Endothelial cell of umbilical vein (primary cell): ENCODE results near the gene MGAT4A. TPM values are rescaled to one million over a fixed set of nuclear protein-coding genes. Genes with fewer than 3 reads are reported as not detected.

ENCODE experiments used
- BruUV-seq: library from RNA; stranded (reverse); fragments of 400-500 nt; replicated peaks from 2 replicates; lab custom pipeline; 2021; lab: Mats Ljungman, UMichigan
- CTCF ChIA-PET: fragments of 300-600, 350-600 bp; sonication (Branson Sonifier 250); formaldehyde crosslinking; loops from one replicate; lab custom pipeline; 2021; ENCODE audit warnings: antibody characterized with exemption, inconsistent platforms; lab: Charles Lee
- POLR2A ChIA-PET: fragments of 300-600, 350-600 bp; sonication (Branson Sonifier 250); formaldehyde crosslinking; loops from one replicate; lab custom pipeline; 2021; ENCODE audit warnings: antibody characterized with exemption, inconsistent platforms; lab: Charles Lee
- DNase-seq: peaks from one replicate; pipeline ENCODE4 v3.0.0-alpha.2; 2011; ENCODE audit warnings: low read depth, low spot score
- FAIRE-seq: peaks from 2 replicates; lab custom pipeline; 2011; peaks lifted over from hg19 to GRCh38; lab: Jason Lieb, UNC
- H2AFZ ChIP-seq: 2 replicates; pipeline ENCODE4 v1.6.0; 2012; ENCODE audit warnings: low read depth, low read length, control low read depth, inconsistent platforms
- H3K27ac ChIP-seq: 2 replicates; pipeline ENCODE4 v1.5.1; 2011; ENCODE audit warnings: low read depth, mild to moderate bottlenecking, control low read depth, low read length, moderate library complexity; ENCODE audit not compliant: insufficient read depth
- H3K27me3 ChIP-seq, 2 experiments: 2 replicates each; pipeline versions ENCODE4 v1.6.0 to v1.6.1; 2011; ENCODE audit warnings: low read length in 2 of 2, mixed read lengths in 1 of 2; ENCODE audit not compliant: control insufficient read depth in 2 of 2, insufficient read depth in 2 of 2
- H3K36me3 ChIP-seq, 2 experiments: 2 replicates in 1 of 2; 3 replicates in 1 of 2; pipeline ENCODE4 v1.5.1; 2011; ENCODE audit warnings: low read length in 2 of 2, mild to moderate bottlenecking in 1 of 2, moderate library complexity in 1 of 2; ENCODE audit not compliant: control insufficient read depth in 2 of 2, insufficient read depth in 2 of 2; ENCODE audit errors: extremely low read depth in 1 of 2
- H3K4me1 ChIP-seq: 3 replicates; pipeline ENCODE4 v1.5.1; 2011; ENCODE audit warnings: mild to moderate bottlenecking, low read length; ENCODE audit not compliant: control insufficient read depth, insufficient read depth; ENCODE audit errors: extremely low read depth
- H3K4me2 ChIP-seq: 2 replicates; pipeline ENCODE4 v1.6.1; 2011; ENCODE audit warnings: low read length, control low read depth, mixed read lengths; ENCODE audit not compliant: insufficient read depth
- H3K4me3 ChIP-seq, 3 experiments: fragments of 200-600 bp in 1 of 3; sonication (generic), shearing (Covaris generic) in 1 of 3; replicated peaks in 1 of 3; 2 replicates each; pipeline ENCODE4 v1.5.1; 2011 to 2016; ENCODE audit warnings: control low read depth in 3 of 3, low read length in 3 of 3, mild to moderate bottlenecking in 2 of 3, inconsistent platforms in 1 of 3, low read depth in 1 of 3, moderate library complexity in 1 of 3; ENCODE audit not compliant: insufficient read depth in 1 of 3
- H3K79me2 ChIP-seq: 2 replicates; pipeline ENCODE4 v1.6.0; 2012; ENCODE audit warnings: low read length, inconsistent platforms; ENCODE audit not compliant: control insufficient read depth, insufficient read depth
- H3K9ac ChIP-seq: replicated peaks from 2 replicates; pipeline ENCODE3; 2011; ENCODE audit warnings: low read length, control low read depth; ENCODE audit not compliant: insufficient read depth; ENCODE audit errors: extremely low read depth
- H3K9me1 ChIP-seq: replicated peaks from 3 replicates; pipeline ENCODE4 v1.6.0; 2011; ENCODE audit warnings: mild to moderate bottlenecking, low read length; ENCODE audit not compliant: control insufficient read depth, insufficient read depth; ENCODE audit errors: extremely low read depth
- H3K9me3 ChIP-seq: replicated peaks from 2 replicates; pipeline ENCODE4 v1.5.1; 2012; ENCODE audit warnings: low read length, inconsistent platforms; ENCODE audit not compliant: control insufficient read depth, insufficient read depth
- H4K20me1 ChIP-seq: replicated peaks from 2 replicates; pipeline ENCODE3; 2011; ENCODE audit warnings: mild to moderate bottlenecking, low read length; ENCODE audit not compliant: control insufficient read depth, insufficient read depth; ENCODE audit errors: extremely low read depth
- MAX ChIP-seq: IDR thresholded peaks from 2 replicates; pipeline ENCODE4 v1.6.1; 2011; ENCODE audit not compliant: insufficient read depth, insufficient read length
- POLR2AphosphoS5 ChIP-seq: IDR thresholded peaks from 2 replicates; pipeline ENCODE4 v1.6.1; 2012; ENCODE audit warnings: low read depth, mild to moderate bottlenecking, control low read depth, low read length, moderate library complexity; ENCODE audit not compliant: insufficient read depth
- dilution Hi-C: fragments of 300-500 bp; cut with MboI; formaldehyde crosslinking; loops from one replicate; pipeline ENCODE4 v1.15.0; 2019; ENCODE audit warnings: low sequenced_read_pairs; ENCODE audit not compliant: extremely low pct_ligation_motif_present
- intact Hi-C: fragments of 100-400 bp; cut with micrococcal nuclease; formaldehyde crosslinking; loops from one replicate; pipeline ENCODE4 v1.10.0; 2022
- polyA plus RNA-seq, 4 experiments: library from polyadenylated mRNA; depleted of rRNA in 3 of 4; stranded (reverse) in 3 of 4; unstranded in 1 of 4; fragments of >200 nt; gene quantifications; 2 replicates each; pipeline versions ENCODE4 v1.2.1 to v1.2.3, GENCODE V29; 2011 to 2012; ENCODE audit warnings: missing spikeins in 1 of 4
- total RNA-seq: library from RNA; stranded (reverse); gene quantifications from 2 replicates; pipeline ENCODE4 v1.2.3, GENCODE V29; 2021

MGAT4A gene
- total and polyA plus RNA-seq, 2 donors (not counting 3 experiments of a cell fraction or from before 2014, with no cell fraction given), result 9.2 to 42.2 TPM

GRCh38 chr2:98572676-98573075, 158.3 kb downstream of the MGAT4A start:
- no peaks in the 10 kb centered on the region for H3K79me2 ChIP-seq
- H3K36me3 ChIP-seq, result peaks cover 4 to 30% of the 10 kb centered on the region in 2 experiments
- no TSS peak for BruUV-seq
- TF ChIP-seq POLR2AphosphoS5, result no peak
- no peak overlapping the region for H2AFZ ChIP-seq
- intact Hi-C loops, result no loop called here
- ChIA-PET CTCF (interaction anchor here (0.8 to 0.9 kb wide), 2 partner anchors 12 to 29 kb away, joined by 3 read pairs; no protein-coding TSS in a partner anchor), POLR2A (no interaction called here)
- H3K4me2 ChIP-seq, result no peak overlapping the region
- H3K9me3 ChIP-seq, result no peaks in the 10 kb centered on the region
- H3K4me3 ChIP-seq, result no peak overlapping the region
- H3K9me1 ChIP-seq, result no peaks in the 10 kb centered on the region
- H3K27me3 ChIP-seq, result no peaks in the 10 kb centered on the region
- no peak overlapping the region for H3K27ac ChIP-seq
- FAIRE-seq (no peak), DNase-seq (no peak)
- H4K20me1 ChIP-seq, result no peaks in the 10 kb centered on the region
- no peak overlapping the region for H3K9ac ChIP-seq
- dilution Hi-C loops, result no loop called here
- H3K4me1 ChIP-seq, result no peaks in the 10 kb centered on the region

GRCh38 chr2:98572211-98572610, 158.7 kb downstream of the MGAT4A start:
- no peaks in the 10 kb centered on the region for H4K20me1 ChIP-seq
- peaks cover 4 to 27% of the 10 kb centered on the region in 2 experiments for H3K36me3 ChIP-seq
- no peaks in the 10 kb centered on the region for H3K9me1 ChIP-seq
- FAIRE-seq (no peak), DNase-seq (no peak)
- ChIA-PET CTCF (no interaction called here), POLR2A (no interaction called here)
- no peak overlapping the region for H3K27ac ChIP-seq
- dilution Hi-C loops (no loop called here), intact Hi-C loops (no loop called here)
- H3K9me3 ChIP-seq, result no peaks in the 10 kb centered on the region
- H3K4me2 ChIP-seq, result no peak overlapping the region
- no peak for TF ChIP-seq MAX
- H3K4me1 ChIP-seq, result no peaks in the 10 kb centered on the region
- BruUV-seq, result no TSS peak
- no peaks in the 10 kb centered on the region for H3K79me2 ChIP-seq
- H3K4me3 ChIP-seq, result no peak overlapping the region
- no peak overlapping the region for H3K9ac ChIP-seq
- H2AFZ ChIP-seq, result no peak overlapping the region
- no peaks in the 10 kb centered on the region for H3K27me3 ChIP-seq
